HCT116 (cell line): ENCODE results near the gene SMYD3.
"Not testable (repeated sequence)": the region's sequence is repeated elsewhere in the genome, so short reads cannot be mapped to it uniquely, and the experiment has no call there.

Experiments used
- ELF1 ChIP-seq: IDR thresholded peaks from 2 replicates; pipeline ENCODE4 v1.6.1; 2012; ENCODE audit warnings: low read depth, borderline replicate concordance
- EZH2 ChIP-seq: fragments of 200-600 bp; sonication (generic); IDR thresholded peaks from 2 replicates; pipeline ENCODE4 v1.6.1; 2017; ENCODE audit warnings: antibody characterized with exemption, mixed run types
- FOSL1 ChIP-seq: IDR thresholded peaks from 2 replicates; pipeline ENCODE4 v1.6.1; 2012; ENCODE audit warnings: low read depth
- POLR2A ChIP-seq: IDR thresholded peaks from 2 replicates; pipeline ENCODE4 v1.7.0; 2011; ENCODE audit warnings: borderline replicate concordance; ENCODE audit not compliant: insufficient read depth, insufficient read length; ENCODE audit errors: extremely low read depth
- POLR2AphosphoS5 ChIP-seq: IDR thresholded peaks from 2 replicates; pipeline ENCODE4 v1.6.1; 2011; ENCODE audit warnings: mild to moderate bottlenecking, low read depth, low read length, moderate library complexity
- RAD21 ChIP-seq: IDR thresholded peaks from 2 replicates; pipeline ENCODE4 v1.6.1; 2012; ENCODE audit warnings: low read depth, mild to moderate bottlenecking
- SIN3A ChIP-seq: IDR thresholded peaks from 2 replicates; pipeline ENCODE4 v1.6.1; 2012; ENCODE audit warnings: low read depth
- YY1 ChIP-seq: IDR thresholded peaks from 2 replicates; pipeline ENCODE4 v1.6.1; 2011; ENCODE audit warnings: low read length, low read depth, moderate library complexity, mild to moderate bottlenecking; ENCODE audit not compliant: insufficient replicate concordance; ENCODE audit errors: extremely low read depth
- ZFX ChIP-seq: fragments of 450-650 bp; IDR thresholded peaks from 2 replicates; pipeline ENCODE4 v1.6.1; 2017
- TF ChIP-seq, protein P1 (sequence below), 3 experiments: fragments of 200-600 bp in 1 of 3; sonication (generic) in 1 of 3; IDR thresholded peaks in 2 of 3; conservative IDR thresholded peaks in 1 of 3; 2 replicates each; pipeline ENCODE4 v1.5.1; 2012 to 2017; ENCODE audit warnings: low read depth in 2 of 3, low read length in 2 of 3, antibody characterized with exemption in 1 of 3, borderline replicate concordance in 1 of 3, control low read depth in 1 of 3, mild to moderate bottlenecking in 1 of 3, mixed read lengths in 1 of 3, mixed run types in 1 of 3, moderate library complexity in 1 of 3; ENCODE audit not compliant: insufficient read depth in 1 of 3
- TF ChIP-seq, protein P2 (sequence below): IDR thresholded peaks from 2 replicates; pipeline ENCODE4 v1.6.1; 2012
- TF ChIP-seq, protein P3 (sequence below): IDR thresholded peaks from 2 replicates; pipeline ENCODE4 v1.6.1; 2011; ENCODE audit warnings: mild to moderate bottlenecking, low read length, moderate library complexity; ENCODE audit not compliant: insufficient replicate concordance; ENCODE audit errors: extremely low read depth

DNA sequence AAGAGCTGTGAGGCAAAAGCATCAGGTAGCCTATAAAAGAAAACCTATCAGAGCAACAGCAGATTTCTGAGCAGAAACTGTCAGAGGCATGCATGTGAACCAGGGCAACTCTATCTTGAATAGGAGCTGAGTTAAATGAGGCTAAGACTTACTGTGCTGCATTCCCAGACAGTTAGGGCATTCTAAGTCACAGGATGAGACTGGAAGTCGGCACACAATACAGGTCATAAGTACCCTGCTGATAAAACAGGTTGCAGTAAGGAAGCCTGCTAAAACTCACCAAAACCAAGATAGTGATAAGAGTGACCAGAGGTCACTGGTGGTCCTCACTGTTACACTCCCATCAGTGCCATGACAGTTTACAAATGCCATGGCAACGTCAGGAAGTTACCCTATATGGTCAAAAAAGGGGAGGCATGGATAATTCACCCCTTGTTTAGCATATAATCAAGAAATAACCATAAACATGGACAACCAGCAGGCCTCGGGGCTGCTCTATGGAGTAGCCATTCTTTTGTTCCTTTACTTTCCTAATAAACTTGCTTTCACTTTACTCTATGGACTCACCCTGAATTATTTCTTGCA is 150.0 kb downstream of the SMYD3 start:
- TF ChIP-seq, protein P1, sequence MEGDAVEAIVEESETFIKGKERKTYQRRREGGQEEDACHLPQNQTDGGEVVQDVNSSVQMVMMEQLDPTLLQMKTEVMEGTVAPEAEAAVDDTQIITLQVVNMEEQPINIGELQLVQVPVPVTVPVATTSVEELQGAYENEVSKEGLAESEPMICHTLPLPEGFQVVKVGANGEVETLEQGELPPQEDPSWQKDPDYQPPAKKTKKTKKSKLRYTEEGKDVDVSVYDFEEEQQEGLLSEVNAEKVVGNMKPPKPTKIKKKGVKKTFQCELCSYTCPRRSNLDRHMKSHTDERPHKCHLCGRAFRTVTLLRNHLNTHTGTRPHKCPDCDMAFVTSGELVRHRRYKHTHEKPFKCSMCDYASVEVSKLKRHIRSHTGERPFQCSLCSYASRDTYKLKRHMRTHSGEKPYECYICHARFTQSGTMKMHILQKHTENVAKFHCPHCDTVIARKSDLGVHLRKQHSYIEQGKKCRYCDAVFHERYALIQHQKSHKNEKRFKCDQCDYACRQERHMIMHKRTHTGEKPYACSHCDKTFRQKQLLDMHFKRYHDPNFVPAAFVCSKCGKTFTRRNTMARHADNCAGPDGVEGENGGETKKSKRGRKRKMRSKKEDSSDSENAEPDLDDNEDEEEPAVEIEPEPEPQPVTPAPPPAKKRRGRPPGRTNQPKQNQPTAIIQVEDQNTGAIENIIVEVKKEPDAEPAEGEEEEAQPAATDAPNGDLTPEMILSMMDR (IDR thresholded peaks at IDR 0.05 in 2 of 3, conservative IDR thresholded peaks at IDR 0.05 in 1 of 3; ENCODE audit: borderline replicate concordance in 1 of 3, insufficient read depth in 1 of 3, low read depth in 2 of 3, low read length in 2 of 3): not testable (repeated sequence)
- TF ChIP-seq, protein P2, sequence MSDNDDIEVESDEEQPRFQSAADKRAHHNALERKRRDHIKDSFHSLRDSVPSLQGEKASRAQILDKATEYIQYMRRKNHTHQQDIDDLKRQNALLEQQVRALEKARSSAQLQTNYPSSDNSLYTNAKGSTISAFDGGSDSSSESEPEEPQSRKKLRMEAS: not testable (repeated sequence)
- TF ChIP-seq ELF1, POLR2A, POLR2AphosphoS5, RAD21, FOSL1, YY1, ZFX, SIN3A, EZH2: not testable (repeated sequence)
- TF ChIP-seq, protein P3, sequence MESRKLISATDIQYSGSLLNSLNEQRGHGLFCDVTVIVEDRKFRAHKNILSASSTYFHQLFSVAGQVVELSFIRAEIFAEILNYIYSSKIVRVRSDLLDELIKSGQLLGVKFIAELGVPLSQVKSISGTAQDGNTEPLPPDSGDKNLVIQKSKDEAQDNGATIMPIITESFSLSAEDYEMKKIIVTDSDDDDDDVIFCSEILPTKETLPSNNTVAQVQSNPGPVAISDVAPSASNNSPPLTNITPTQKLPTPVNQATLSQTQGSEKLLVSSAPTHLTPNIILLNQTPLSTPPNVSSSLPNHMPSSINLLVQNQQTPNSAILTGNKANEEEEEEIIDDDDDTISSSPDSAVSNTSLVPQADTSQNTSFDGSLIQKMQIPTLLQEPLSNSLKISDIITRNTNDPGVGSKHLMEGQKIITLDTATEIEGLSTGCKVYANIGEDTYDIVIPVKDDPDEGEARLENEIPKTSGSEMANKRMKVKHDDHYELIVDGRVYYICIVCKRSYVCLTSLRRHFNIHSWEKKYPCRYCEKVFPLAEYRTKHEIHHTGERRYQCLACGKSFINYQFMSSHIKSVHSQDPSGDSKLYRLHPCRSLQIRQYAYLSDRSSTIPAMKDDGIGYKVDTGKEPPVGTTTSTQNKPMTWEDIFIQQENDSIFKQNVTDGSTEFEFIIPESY: not testable (repeated sequence)
